T-helper 1 cell treated with Interleukin-12 subunit alpha and Interleukin-12 subunit beta and Interleukin-4 antibody, amounts not matched to agents 30 ng/mL and 1 ng/mL, for 36 hours (primary cell): ENCODE measurements around the gene PRKCZ. TPM values are rescaled to one million over a fixed set of nuclear protein-coding genes. Genes with fewer than 3 reads are reported as not detected.

Experiments used
- intact Hi-C: fragments of 100-400 bp; cut with micrococcal nuclease; formaldehyde crosslinking; loops from one replicate; pipeline ENCODE4 v1.15.1; 2024
- total RNA-seq: library from RNA; stranded (reverse); gene quantifications from 2 replicates; pipeline ENCODE4 v1.2.3, GENCODE V29; 2022

The PRKCZ gene
- total RNA-seq, 1 donor from 2014 or later: 2.6 TPM

GRCh38 chr1:2024887-2025286 is 25.3 kb upstream of the PRKCZ start:
- intact Hi-C loops: no loop called here

- intact Hi-C loops: no loop called here
Measured at GRCh38 chr1:2025491-2025981, 24.7 kb upstream of the PRKCZ start.

- intact Hi-C loops: no loop called here
Measured at GRCh38 chr1:2027961-2028583, 22.1 kb upstream of the PRKCZ start.

- intact Hi-C loops: no loop called here
Measured at GRCh38 chr1:2028870-2029560, 21.2 kb upstream of the PRKCZ start.

- intact Hi-C loops: no loop called here
Measured at GRCh38 chr1:2029561-2029960, 20.6 kb upstream of the PRKCZ start.

GRCh38 chr1:2030076-2030871 is 19.9 kb upstream of the PRKCZ start:
- intact Hi-C loops: no loop called here

- intact Hi-C loops: no loop called here
Measured at GRCh38 chr1:2031546-2032540, 18.4 kb upstream of the PRKCZ start.

- intact Hi-C loops: no loop called here
Measured at GRCh38 chr1:2032737-2033136, 17.5 kb upstream of the PRKCZ start.

- intact Hi-C loops: no loop called here
Measured at GRCh38 chr1:2033165-2033564, 17.0 kb upstream of the PRKCZ start.

- intact Hi-C loops: no loop called here
Measured at GRCh38 chr1:2036287-2036686, 13.9 kb upstream of the PRKCZ start.

GRCh38 chr1:2037314-2037979 is 12.8 kb upstream of the PRKCZ start:
- intact Hi-C loops: no loop called here

GRCh38 chr1:2038229-2038628 is 12.0 kb upstream of the PRKCZ start:
- intact Hi-C loops: no loop called here

GRCh38 chr1:2039251-2039650 is 11.0 kb upstream of the PRKCZ start:
- intact Hi-C loops: no loop called here

- intact Hi-C loops: no loop called here
Measured at GRCh38 chr1:2041305-2041704, 8.9 kb upstream of the PRKCZ start.

- intact Hi-C loops: no loop called here
Measured at GRCh38 chr1:2041887-2042286, 8.3 kb upstream of the PRKCZ start.

GRCh38 chr1:2042830-2043773 is 7.1 kb upstream of the PRKCZ start:
- intact Hi-C loops: no loop called here

GRCh38 chr1:2043886-2044285 is 6.3 kb upstream of the PRKCZ start:
- intact Hi-C loops: loop anchor here (2.0 kb wide), 1 partner anchor 85 kb away; no protein-coding TSS in a partner anchor

- intact Hi-C loops: loop anchor here (2.0 kb wide), 1 partner anchor 86 kb away; no protein-coding TSS in a partner anchor
Measured at GRCh38 chr1:2044510-2045319, 5.5 kb upstream of the PRKCZ start.
